Thyroid gland (tissue), 4 donors: Measurements from ENCODE around the gene PALMD. TPM values are rescaled to one million over a fixed set of nuclear protein-coding genes. Genes with fewer than 3 reads are reported as not detected.

Experiments
- DNase-seq, 2 donors: peaks; one replicate each; pipeline ENCODE4 v3.0.0-alpha.2; 2019
- H3K27ac ChIP-seq, 3 donors: fragments of 200-600 bp; sonication (generic); 1 replicate in 2 of 3; 2 replicates in 1 of 3; pipeline ENCODE4 v1.5.1; 2016 to 2019; ENCODE audit warnings: mild to moderate bottlenecking in 1 of 3, moderate library complexity in 1 of 3
- H3K27me3 ChIP-seq: fragments of 200-600 bp; sonication (generic); one replicate; pipeline ENCODE4 v1.5.1; 2019
- H3K36me3 ChIP-seq, 2 donors: fragments of 200-600 bp; sonication (generic); one replicate each; pipeline ENCODE4 v1.5.1; 2016 to 2019
- H3K4me1 ChIP-seq, 2 donors: fragments of 200-600 bp; sonication (generic); one replicate each; pipeline ENCODE4 v1.5.1; 2017 to 2019
- H3K4me3 ChIP-seq, 3 donors: fragments of 200-600 bp; sonication (generic); replicated peaks in 1 of 3; 1 replicate in 2 of 3; 2 replicates in 1 of 3; pipeline ENCODE4 v1.5.1; 2016; ENCODE audit warnings: mild to moderate bottlenecking in 1 of 3
- H3K9me3 ChIP-seq: fragments of 200-600 bp; sonication (generic); one replicate; pipeline ENCODE4 v1.5.1; 2017
- CTCF ChIP-seq, 6 experiments: fragments of 200-600 bp in 3 of 6; fragments of 450-650 bp in 3 of 6; sonication (generic) in 3 of 6; IDR thresholded peaks; one replicate each; pipeline ENCODE4 v1.5.1; 2016 to 2019; ENCODE audit warnings: antibody characterized with exemption in 6 of 6, mild to moderate bottlenecking in 2 of 6, inconsistent platforms in 1 of 6, moderate library complexity in 1 of 6
- POLR2A ChIP-seq, 2 donors: fragments of 450-650 bp; IDR thresholded peaks; one replicate each; pipeline ENCODE4 v1.6.1; 2017; ENCODE audit warnings: antibody characterized with exemption in 2 of 2, mild to moderate bottlenecking in 2 of 2, moderate library complexity in 1 of 2
- WGBS, 2 donors: methylation state at CpG; one replicate each; pipeline ENCODE4 v1.1.5; 2017; 5-methylcytosine and 5-hydroxymethylcytosine counted together
- intact Hi-C: fragments of 100-400 bp; cut with DNase I; formaldehyde crosslinking; loops from one replicate; pipeline ENCODE4 v1.15.1; 2023
- total RNA-seq, 4 donors: library from RNA; depleted of rRNA; stranded (reverse); fragments of >200 nt; gene quantifications; one replicate each; pipeline ENCODE4 v1.2.3, GENCODE V29; 2016

Gene PALMD
- total RNA-seq, 4 donors from 2014 or later: 6.9 to 14.1 (median 11.2) TPM

GRCh38 chr1:99608058-99608457 lies 37.9 kb upstream of the PALMD start:
- no peak for DNase-seq
- H3K4me3 ChIP-seq: no peak overlapping the region
- H3K9me3 ChIP-seq: no peaks in the 10 kb centered on the region
- no peaks in the 10 kb centered on the region for H3K27me3 ChIP-seq
- intact Hi-C loops: no loop called here
- no peak overlapping the region for H3K27ac ChIP-seq
- 94 to 95% methylated on average over 2 of the region's 2 CpGs for WGBS, 2 donors
- H3K36me3 ChIP-seq: no peaks in the 10 kb centered on the region
- TF ChIP-seq POLR2A (IDR thresholded peaks at IDR 0.05) (no peak), CTCF (IDR thresholded peaks at IDR 0.05) (no peak)
- no peaks in the 10 kb centered on the region for H3K4me1 ChIP-seq

GRCh38 chr1:99613716-99614115 lies 32.2 kb upstream of the PALMD start:
- Histone ChIP-seq H3K27me3 (no peaks in the 10 kb centered on the region), H3K9me3 (no peaks in the 10 kb centered on the region), H3K4me3 (no peak overlapping the region), H3K27ac (no peak overlapping the region), H3K36me3 (no peaks in the 10 kb centered on the region), H3K4me1 (no peaks in the 10 kb centered on the region)
- no peak for TF ChIP-seq POLR2A (IDR thresholded peaks at IDR 0.05)
- no peak for TF ChIP-seq CTCF (IDR thresholded peaks at IDR 0.05)
- intact Hi-C loops: no loop called here
- WGBS, 2 donors: 87 to 95% methylated on average over 2 of the region's 2 CpGs
- no peak for DNase-seq

DNA sequence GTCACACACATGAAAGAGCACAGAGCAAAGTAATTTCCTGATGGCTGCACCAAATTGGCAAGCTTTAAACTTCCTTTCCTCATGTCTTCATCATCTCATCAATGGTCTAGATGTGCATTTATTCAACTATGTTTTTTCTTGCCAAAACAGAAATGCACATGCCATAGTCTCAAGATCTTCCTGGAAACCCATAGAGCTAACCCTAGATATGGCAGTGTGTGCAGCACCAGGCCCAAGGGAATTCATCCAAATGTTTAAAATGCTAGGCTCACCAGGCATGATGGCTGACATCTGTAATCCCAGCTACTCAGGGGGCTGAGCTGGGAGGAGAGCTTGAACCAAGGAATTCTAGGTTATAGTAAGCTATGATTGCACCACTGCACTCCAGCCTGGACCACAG lies 31.2 kb upstream of the PALMD start:
- Histone ChIP-seq H3K27me3 (no peaks in the 10 kb centered on the region), H3K27ac (no peak overlapping the region), H3K9me3 (no peaks in the 10 kb centered on the region), H3K4me3 (no peak overlapping the region), H3K36me3 (no peaks in the 10 kb centered on the region), H3K4me1 (no peaks in the 10 kb centered on the region)
- intact Hi-C loops: no loop called here
- TF ChIP-seq POLR2A (IDR thresholded peaks at IDR 0.05): no peak
- no peak for TF ChIP-seq CTCF (IDR thresholded peaks at IDR 0.05)
- no peak for DNase-seq

DNA sequence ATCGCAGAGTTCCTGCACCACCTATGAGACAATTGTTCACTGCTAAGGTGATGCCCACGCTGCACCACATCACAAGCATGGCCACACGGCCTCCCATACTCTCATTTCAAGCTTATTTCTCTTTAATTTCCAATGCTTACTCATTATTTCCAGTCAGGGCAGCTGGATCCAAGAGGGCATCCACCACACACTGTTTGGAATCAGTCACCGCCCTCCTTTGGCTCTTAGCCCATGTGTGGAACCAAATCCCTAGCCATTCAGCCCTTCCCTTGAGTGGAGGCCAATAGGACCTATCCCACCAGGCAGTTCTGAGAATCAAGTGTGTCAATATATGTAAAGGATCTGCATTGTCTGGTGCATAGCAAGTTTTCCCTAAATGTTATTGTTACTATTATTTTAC lies 26.3 kb upstream of the PALMD start:
- Histone ChIP-seq H3K4me1 (no peaks in the 10 kb centered on the region), H3K36me3 (no peaks in the 10 kb centered on the region), H3K27me3 (no peaks in the 10 kb centered on the region), H3K4me3 (no peak overlapping the region), H3K9me3 (no peaks in the 10 kb centered on the region), H3K27ac (no peak overlapping the region)
- 80 to 87% methylated on average over 4 of the region's 4 CpGs for WGBS, 2 donors
- intact Hi-C loops: no loop called here
- no peak for TF ChIP-seq POLR2A (IDR thresholded peaks at IDR 0.05)
- no peak for TF ChIP-seq CTCF (IDR thresholded peaks at IDR 0.05)
- DNase-seq: no peak

DNA sequence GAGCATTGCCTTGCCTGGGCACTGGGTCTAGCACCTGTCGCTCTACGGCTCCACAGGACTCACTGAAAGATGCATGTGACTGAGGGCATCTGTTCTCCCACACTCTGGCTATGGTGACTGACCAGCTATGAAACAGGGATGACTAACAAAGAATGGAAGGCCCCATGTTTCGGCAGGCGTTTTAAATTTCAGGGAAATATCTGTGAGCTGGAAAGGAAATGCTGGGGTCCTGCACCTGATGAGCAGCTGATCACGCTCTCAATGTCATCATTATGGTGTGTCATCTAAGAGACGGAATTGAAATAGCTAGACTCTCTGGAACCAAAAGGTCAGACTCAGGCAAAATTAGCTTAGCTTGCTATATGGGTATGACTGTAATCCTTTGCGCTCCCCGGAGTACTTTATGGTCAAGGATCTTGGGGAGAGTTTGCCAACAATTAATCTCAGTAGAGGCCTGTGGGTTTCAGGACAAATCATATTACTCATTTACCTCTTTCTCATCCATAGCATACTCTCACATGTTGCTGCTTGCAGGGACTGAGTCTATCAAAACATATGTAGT lies 24.5 kb upstream of the PALMD start:
- DNase-seq: no peak
- Histone ChIP-seq H3K27me3 (no peaks in the 10 kb centered on the region), H3K27ac (no peak overlapping the region), H3K4me1 (no peaks in the 10 kb centered on the region), H3K4me3 (no peak overlapping the region), H3K9me3 (no peaks in the 10 kb centered on the region), H3K36me3 (no peaks in the 10 kb centered on the region)
- WGBS, 2 donors: 85 to 90% methylated on average over 8 of the region's 8 CpGs
- TF ChIP-seq CTCF (IDR thresholded peaks at IDR 0.05) (no peak), POLR2A (IDR thresholded peaks at IDR 0.05) (no peak)
- intact Hi-C loops: no loop called here
